ENCODE data around the gene FAM174A. TPM values are rescaled to one million over a fixed set of nuclear protein-coding genes. Genes with fewer than 3 reads are reported as not detected.

Gene FAM174A
- total and polyA plus RNA-seq, 2 donors (not counting 3 experiments of a cell fraction or from before 2014, with no cell fraction given), result 11.8 to 15.2 TPM

DNA sequence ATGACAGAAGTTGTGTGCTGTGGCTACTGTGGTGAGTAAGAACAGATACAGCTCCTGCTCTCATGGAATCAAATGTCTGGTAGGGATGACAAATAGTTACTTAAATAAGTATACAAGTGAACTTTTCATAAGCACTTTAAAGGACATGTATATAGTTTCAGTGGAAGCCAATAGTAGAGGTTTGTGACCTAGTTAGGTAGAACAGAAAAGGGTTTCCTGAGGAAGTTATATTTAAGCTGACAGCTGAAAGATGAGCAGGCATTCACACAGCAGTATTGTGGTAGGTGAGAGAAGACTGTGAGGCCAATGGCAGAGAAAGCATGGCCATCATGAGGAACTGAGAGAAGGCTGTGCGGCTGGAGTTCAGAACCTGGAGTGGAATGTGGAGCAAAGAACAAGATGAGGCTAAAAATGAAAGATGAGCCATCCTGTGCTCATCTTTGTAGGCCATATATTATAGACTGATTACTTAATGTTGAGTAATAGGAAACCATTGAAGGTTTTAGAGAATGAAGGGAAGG lies 15.4 kb downstream of the FAM174A start:
- Histone ChIP-seq H3K27me3 (ENCODE audit: control insufficient read depth in 2 of 2, insufficient read depth in 2 of 2, low read length in 2 of 2) (no peaks in the 10 kb centered on the region), H3K4me3 (replicated peaks in 1 of 3; ENCODE audit: insufficient read depth in 1 of 3, low read depth in 1 of 3, low read length in 3 of 3) (no peak overlapping the region), H3K9me3 (replicated peaks; ENCODE audit: control insufficient read depth, insufficient read depth, low read length) (no peaks in the 10 kb centered on the region), H3K79me2 (ENCODE audit: control insufficient read depth, insufficient read depth, low read length) (no peaks in the 10 kb centered on the region), H4K20me1 (replicated peaks; ENCODE audit: control insufficient read depth, extremely low read depth, insufficient read depth, low read length) (no peaks in the 10 kb centered on the region), H3K36me3 (ENCODE audit: control insufficient read depth in 2 of 2, extremely low read depth in 1 of 2, insufficient read depth in 2 of 2, low read length in 2 of 2) (no peaks in the 10 kb centered on the region), H3K27ac (ENCODE audit: insufficient read depth, low read depth, low read length) (no peak overlapping the region), H3K4me1 (ENCODE audit: control insufficient read depth, extremely low read depth, insufficient read depth, low read length) (peaks cover 3% of the 10 kb centered on the region), H3K9me1 (replicated peaks; ENCODE audit: control insufficient read depth, extremely low read depth, insufficient read depth, low read length) (peaks cover 2% of the 10 kb centered on the region), H2AFZ (ENCODE audit: low read depth, low read length) (no peak overlapping the region), H3K4me2 (ENCODE audit: insufficient read depth, low read length) (no peak overlapping the region), H3K9ac (replicated peaks; ENCODE audit: extremely low read depth, insufficient read depth, low read length) (no peak overlapping the region)
- no peak for DNase-seq (ENCODE audit: low read depth, low spot score)
- TF ChIP-seq POLR2A (IDR thresholded peaks at IDR 0.05; ENCODE audit: low read depth, low read length), result no peak
- no peak for TF ChIP-seq FOS (IDR thresholded peaks at IDR 0.05; ENCODE audit: borderline replicate concordance, insufficient read depth, low read length)
- TF ChIP-seq MYC (IDR thresholded peaks at IDR 0.05; ENCODE audit: low read depth, low read length), result no peak
- TF ChIP-seq JUN (IDR thresholded peaks at IDR 0.05; ENCODE audit: borderline replicate concordance, insufficient read depth, insufficient read length, low read depth), result no peak
- TF ChIP-seq, protein P1, sequence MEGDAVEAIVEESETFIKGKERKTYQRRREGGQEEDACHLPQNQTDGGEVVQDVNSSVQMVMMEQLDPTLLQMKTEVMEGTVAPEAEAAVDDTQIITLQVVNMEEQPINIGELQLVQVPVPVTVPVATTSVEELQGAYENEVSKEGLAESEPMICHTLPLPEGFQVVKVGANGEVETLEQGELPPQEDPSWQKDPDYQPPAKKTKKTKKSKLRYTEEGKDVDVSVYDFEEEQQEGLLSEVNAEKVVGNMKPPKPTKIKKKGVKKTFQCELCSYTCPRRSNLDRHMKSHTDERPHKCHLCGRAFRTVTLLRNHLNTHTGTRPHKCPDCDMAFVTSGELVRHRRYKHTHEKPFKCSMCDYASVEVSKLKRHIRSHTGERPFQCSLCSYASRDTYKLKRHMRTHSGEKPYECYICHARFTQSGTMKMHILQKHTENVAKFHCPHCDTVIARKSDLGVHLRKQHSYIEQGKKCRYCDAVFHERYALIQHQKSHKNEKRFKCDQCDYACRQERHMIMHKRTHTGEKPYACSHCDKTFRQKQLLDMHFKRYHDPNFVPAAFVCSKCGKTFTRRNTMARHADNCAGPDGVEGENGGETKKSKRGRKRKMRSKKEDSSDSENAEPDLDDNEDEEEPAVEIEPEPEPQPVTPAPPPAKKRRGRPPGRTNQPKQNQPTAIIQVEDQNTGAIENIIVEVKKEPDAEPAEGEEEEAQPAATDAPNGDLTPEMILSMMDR (IDR thresholded peaks at IDR 0.05; ENCODE audit: extremely low read depth in 1 of 2, insufficient read depth in 1 of 2, low read depth in 1 of 2, low read length in 2 of 2), result no peak
- TF ChIP-seq, protein P2, sequence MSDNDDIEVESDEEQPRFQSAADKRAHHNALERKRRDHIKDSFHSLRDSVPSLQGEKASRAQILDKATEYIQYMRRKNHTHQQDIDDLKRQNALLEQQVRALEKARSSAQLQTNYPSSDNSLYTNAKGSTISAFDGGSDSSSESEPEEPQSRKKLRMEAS (IDR thresholded peaks at IDR 0.05; ENCODE audit: insufficient read depth, insufficient read length), result no peak
- no peak for TF ChIP-seq GATA2 (IDR thresholded peaks at IDR 0.05; ENCODE audit: insufficient read depth, insufficient read length, low read depth, low read length)
- TF ChIP-seq EZH2 (IDR thresholded peaks at IDR 0.05; ENCODE audit: borderline replicate concordance, low read depth, low read length, severe bottlenecking), result no peak
- no peak for TF ChIP-seq POLR2AphosphoS5 (IDR thresholded peaks at IDR 0.05; ENCODE audit: insufficient read depth, low read depth, low read length)
- BruUV-seq (replicated peaks), result no TSS peak
- no peak for FAIRE-seq
- CTCF ChIA-PET, result no interaction called here
- POLR2A ChIA-PET, result no interaction called here
- intact Hi-C loops (cut with micrococcal nuclease) (no loop called here), dilution Hi-C loops (cut with MboI; ENCODE audit: extremely low pct_ligation_motif_present, low sequenced_read_pairs) (no loop called here)
